ENCODE data around the gene KCNQ1OT1. TPM values are rescaled to one million over a fixed set of nuclear protein-coding genes. Genes with fewer than 3 reads are reported as not detected.

KCNQ1OT1 gene
- total RNA-seq, 4 donors from 2014 or later, result 0.16 to 0.61 (median 0.30) TPM

DNA sequence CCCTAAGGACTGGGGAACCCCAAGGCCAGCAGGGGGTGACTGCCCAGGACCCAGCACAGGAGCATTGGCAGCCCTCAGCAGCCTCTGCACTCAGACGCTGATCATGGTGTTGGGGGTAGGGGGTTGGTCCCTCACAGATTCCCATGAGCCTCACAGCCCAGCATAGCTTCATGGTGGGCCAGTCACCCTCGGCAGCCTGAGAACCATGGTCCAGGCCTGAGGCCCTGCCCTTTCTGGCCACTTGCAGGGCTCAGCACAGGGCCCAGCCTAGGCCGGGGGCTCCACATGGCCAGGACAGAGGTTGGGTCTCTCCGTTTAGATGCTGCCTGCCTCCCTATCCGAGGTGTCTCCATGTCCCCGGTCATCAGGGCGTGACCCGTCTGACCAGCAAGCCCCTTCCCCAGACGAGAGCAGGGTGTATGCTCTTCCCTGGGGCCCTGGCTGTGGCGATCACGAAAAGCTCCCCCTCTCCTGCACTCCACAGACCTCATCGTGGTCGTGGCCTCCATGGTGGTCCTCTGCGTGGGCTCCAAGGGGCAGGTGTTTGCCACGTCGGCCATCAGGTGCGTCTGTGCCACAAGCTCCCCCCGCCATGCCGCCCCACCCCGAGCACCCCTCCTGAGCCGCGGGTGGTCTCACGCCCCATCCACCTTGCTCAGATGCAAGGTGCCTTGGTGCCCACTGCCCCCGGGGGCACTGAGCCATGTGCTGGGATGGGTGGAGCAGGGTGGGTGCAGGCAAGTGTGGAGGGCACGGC, 128.8 kb downstream of the KCNQ1OT1 start:
- H3K4me1 ChIP-seq, result no peaks in the 10 kb centered on the region
- ATAC-seq (no peak), DNase-seq (no peak)
- no peaks in the 10 kb centered on the region for H3K36me3 ChIP-seq
- intact Hi-C loops (cut with DNase I; ENCODE audit: low total_unique reads) (no loop called here), in situ Hi-C loops (cut with MboI; ENCODE audit: low sequenced_read_pairs in 4 of 4) (no loop called here)
- no peak for TF ChIP-seq POLR2A (IDR thresholded peaks at IDR 0.05)
- TF ChIP-seq, protein P1, sequence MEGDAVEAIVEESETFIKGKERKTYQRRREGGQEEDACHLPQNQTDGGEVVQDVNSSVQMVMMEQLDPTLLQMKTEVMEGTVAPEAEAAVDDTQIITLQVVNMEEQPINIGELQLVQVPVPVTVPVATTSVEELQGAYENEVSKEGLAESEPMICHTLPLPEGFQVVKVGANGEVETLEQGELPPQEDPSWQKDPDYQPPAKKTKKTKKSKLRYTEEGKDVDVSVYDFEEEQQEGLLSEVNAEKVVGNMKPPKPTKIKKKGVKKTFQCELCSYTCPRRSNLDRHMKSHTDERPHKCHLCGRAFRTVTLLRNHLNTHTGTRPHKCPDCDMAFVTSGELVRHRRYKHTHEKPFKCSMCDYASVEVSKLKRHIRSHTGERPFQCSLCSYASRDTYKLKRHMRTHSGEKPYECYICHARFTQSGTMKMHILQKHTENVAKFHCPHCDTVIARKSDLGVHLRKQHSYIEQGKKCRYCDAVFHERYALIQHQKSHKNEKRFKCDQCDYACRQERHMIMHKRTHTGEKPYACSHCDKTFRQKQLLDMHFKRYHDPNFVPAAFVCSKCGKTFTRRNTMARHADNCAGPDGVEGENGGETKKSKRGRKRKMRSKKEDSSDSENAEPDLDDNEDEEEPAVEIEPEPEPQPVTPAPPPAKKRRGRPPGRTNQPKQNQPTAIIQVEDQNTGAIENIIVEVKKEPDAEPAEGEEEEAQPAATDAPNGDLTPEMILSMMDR (IDR thresholded peaks at IDR 0.05 in 4 of 5, conservative IDR thresholded peaks at IDR 0.05 in 1 of 5), result no peak
- no peaks in the 10 kb centered on the region for H3K9me3 ChIP-seq
- no peak overlapping the region for H3K4me3 ChIP-seq
- H3K27ac ChIP-seq, result no peak overlapping the region
- H3K27me3 ChIP-seq, result no peaks in the 10 kb centered on the region

DNA sequence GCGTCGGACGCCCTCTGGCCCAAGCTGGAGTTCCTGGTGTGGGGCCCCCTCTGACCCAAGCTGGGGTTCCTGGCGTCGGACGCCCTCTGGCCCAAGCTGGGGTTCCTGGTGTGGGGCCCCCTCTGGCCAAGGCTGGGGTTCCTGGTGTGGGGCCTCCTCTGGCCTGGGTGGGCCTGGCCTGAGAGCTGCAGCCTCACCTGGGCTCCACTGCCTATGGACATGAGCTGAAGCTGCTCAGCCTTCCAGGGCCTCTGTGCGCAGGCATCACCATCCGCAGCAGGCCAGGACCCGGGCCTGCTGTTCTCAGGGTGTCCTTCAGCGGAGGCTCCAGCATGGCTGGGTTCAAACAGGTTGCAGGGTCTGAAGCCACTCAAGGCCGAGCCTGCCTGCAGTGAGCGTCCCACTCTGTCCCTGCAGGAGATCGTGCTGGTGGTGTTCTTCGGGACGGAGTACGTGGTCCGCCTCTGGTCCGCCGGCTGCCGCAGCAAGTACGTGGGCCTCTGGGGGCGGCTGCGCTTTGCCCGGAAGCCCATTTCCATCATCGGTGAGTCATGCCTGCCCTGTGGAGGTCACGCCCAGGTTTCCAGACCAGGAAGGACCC, 129.5 kb downstream of the KCNQ1OT1 start:
- DNase-seq (no peak), ATAC-seq (no peak)
- in situ Hi-C loops (cut with MboI; ENCODE audit: low sequenced_read_pairs in 4 of 4), result no loop called here
- Histone ChIP-seq H3K4me1 (no peaks in the 10 kb centered on the region), H3K9me3 (no peaks in the 10 kb centered on the region), H3K36me3 (no peaks in the 10 kb centered on the region), H3K27ac (no peak overlapping the region), H3K27me3 (no peaks in the 10 kb centered on the region), H3K4me3 (no peak overlapping the region)
- TF ChIP-seq, protein P1 (IDR thresholded peaks at IDR 0.05 in 4 of 5, conservative IDR thresholded peaks at IDR 0.05 in 1 of 5), result no peak
- no peak for TF ChIP-seq POLR2A (IDR thresholded peaks at IDR 0.05)
- intact Hi-C loops (cut with DNase I; ENCODE audit: low total_unique reads), result no loop called here

DNA sequence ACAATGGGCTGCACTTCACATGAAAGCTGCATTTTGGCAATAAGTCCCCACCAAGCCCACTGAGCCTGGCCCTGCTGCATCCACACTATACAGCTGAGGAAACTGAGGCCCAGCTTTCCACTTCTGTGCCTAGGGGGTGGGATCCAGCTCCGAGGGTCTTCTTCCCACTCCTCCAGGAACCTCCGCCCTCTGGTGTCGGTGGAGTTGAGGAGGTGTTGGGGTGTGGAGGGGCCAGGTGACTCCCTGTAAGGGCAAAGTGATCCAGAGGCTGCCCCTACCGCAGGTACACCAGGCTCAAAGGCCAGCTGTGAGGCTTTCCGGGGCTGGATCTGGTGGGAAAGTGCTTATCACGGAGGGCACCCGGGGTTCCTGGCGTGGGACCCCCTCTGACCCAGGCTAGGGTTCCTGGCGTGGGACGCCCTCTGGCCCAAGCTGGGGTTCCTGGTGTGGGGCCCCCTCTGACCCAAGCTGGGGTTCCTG, 130.0 kb downstream of the KCNQ1OT1 start:
- DNase-seq (no peak), ATAC-seq (no peak)
- H3K27me3 ChIP-seq, result no peaks in the 10 kb centered on the region
- intact Hi-C loops (cut with DNase I; ENCODE audit: low total_unique reads), result no loop called here
- H3K36me3 ChIP-seq, result no peaks in the 10 kb centered on the region
- no peak overlapping the region for H3K4me3 ChIP-seq
- no peaks in the 10 kb centered on the region for H3K4me1 ChIP-seq
- H3K27ac ChIP-seq, result no peak overlapping the region
- no peak for TF ChIP-seq POLR2A (IDR thresholded peaks at IDR 0.05)
- TF ChIP-seq, protein P1 (IDR thresholded peaks at IDR 0.05 in 4 of 5, conservative IDR thresholded peaks at IDR 0.05 in 1 of 5), result no peak
- H3K9me3 ChIP-seq, result no peaks in the 10 kb centered on the region
- in situ Hi-C loops (cut with MboI; ENCODE audit: low sequenced_read_pairs in 4 of 4), result no loop called here

DNA sequence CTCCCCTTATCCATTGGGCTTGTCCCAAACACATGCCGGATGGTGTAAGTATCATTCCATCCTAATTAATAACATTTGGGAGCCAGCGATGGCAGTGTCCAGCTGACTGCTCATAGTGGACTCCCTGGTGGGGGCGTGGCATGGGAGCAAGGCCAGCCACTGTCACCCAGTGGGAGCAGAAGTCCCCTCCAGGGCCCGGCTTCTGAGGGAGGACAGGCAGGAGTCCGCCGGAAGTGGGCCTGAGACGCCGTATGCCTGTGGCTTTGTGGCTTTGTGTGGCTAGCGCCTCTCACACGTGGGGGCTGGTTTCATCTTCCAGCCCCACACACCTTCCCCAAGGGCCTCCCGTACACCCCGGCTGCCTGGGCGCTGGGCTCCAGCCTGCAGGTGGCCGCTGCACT, 130.5 kb downstream of the KCNQ1OT1 start:
- ATAC-seq (no peak), DNase-seq (no peak)
- Histone ChIP-seq H3K4me1 (no peaks in the 10 kb centered on the region), H3K4me3 (no peak overlapping the region), H3K27me3 (no peaks in the 10 kb centered on the region), H3K9me3 (no peaks in the 10 kb centered on the region), H3K36me3 (no peaks in the 10 kb centered on the region), H3K27ac (no peak overlapping the region)
- in situ Hi-C loops (cut with MboI; ENCODE audit: low sequenced_read_pairs in 4 of 4), result no loop called here
- intact Hi-C loops (cut with DNase I; ENCODE audit: low total_unique reads), result no loop called here
- TF ChIP-seq, protein P1 (IDR thresholded peaks at IDR 0.05 in 4 of 5, conservative IDR thresholded peaks at IDR 0.05 in 1 of 5), result no peak
- no peak for TF ChIP-seq POLR2A (IDR thresholded peaks at IDR 0.05)

Measured in gastrocnemius medialis (tissue), 4 donors.